HepG2 (cell line): ENCODE data around the gene KISS1. TPM values are rescaled to one million over a fixed set of nuclear protein-coding genes. Genes with fewer than 3 reads are reported as not detected.

Source experiments
- CHD4 ChIP-seq: fragments of 200-600 bp; sonication (generic); IDR thresholded peaks from 2 replicates; pipeline ENCODE4 v1.7.0; 2017; ENCODE audit warnings: mild to moderate bottlenecking, low read length, borderline replicate concordance
- ELK4 ChIP-seq: sonication (generic); formaldehyde crosslinking; IDR thresholded peaks from 2 replicates; pipeline ENCODE4 v1.9.0; 2021; ENCODE audit warnings: missing genetic modification reagents, borderline replicate concordance
- FOXC1 ChIP-seq: sonication (generic); formaldehyde crosslinking; IDR thresholded peaks from 2 replicates; pipeline ENCODE4 v1.8.0; 2022; ENCODE audit warnings: mild to moderate bottlenecking, missing genetic modification reagents, borderline replicate concordance
- HHEX ChIP-seq: IDR thresholded peaks from 2 replicates; pipeline ENCODE4 v1.6.1; 2016; ENCODE audit warnings: control low read depth
- MAFF ChIP-seq: IDR thresholded peaks from 2 replicates; pipeline ENCODE4 v1.6.1; 2011; ENCODE audit warnings: low read depth, low read length, improper control_type of control experiment
- PHF20 ChIP-seq: sonication (generic); formaldehyde crosslinking; IDR thresholded peaks from 2 replicates; pipeline ENCODE4 v1.5.0; 2020; ENCODE audit warnings: mild to moderate bottlenecking, missing genetic modification reagents
- POLR2G ChIP-seq: fragments of 200-400 bp; formaldehyde crosslinking; IDR thresholded peaks from 2 replicates; pipeline ENCODE4 v1.6.1; 2018; ENCODE audit warnings: mild to moderate bottlenecking, low read depth, low read length, moderate library complexity
- RARA ChIP-seq: IDR thresholded peaks from 2 replicates; pipeline ENCODE4 v1.6.1; 2016; ENCODE audit warnings: missing genetic modification reagents, missing compliant biosample characterization
- REL ChIP-seq: sonication (generic); formaldehyde crosslinking; conservative IDR thresholded peaks from 2 replicates; pipeline ENCODE4 v1.8.0; 2022; ENCODE audit warnings: mild to moderate bottlenecking, missing genetic modification reagents, moderate library complexity
- SMARCE1 ChIP-seq: fragments of 450-650 bp; IDR thresholded peaks from 2 replicates; pipeline ENCODE4 v1.6.1; 2017; ENCODE audit warnings: borderline replicate concordance
- SOX5 ChIP-seq: IDR thresholded peaks from 2 replicates; pipeline ENCODE4 v1.6.1; 2016; ENCODE audit warnings: borderline replicate concordance
- SP2 ChIP-seq: sonication (generic); formaldehyde crosslinking; IDR thresholded peaks from 2 replicates; pipeline ENCODE4 v1.5.1; 2020; ENCODE audit warnings: mild to moderate bottlenecking, missing genetic modification reagents
- SRY ChIP-seq: sonication (generic); formaldehyde crosslinking; IDR thresholded peaks from 2 replicates; pipeline ENCODE4 v1.8.0; 2022; ENCODE audit warnings: mild to moderate bottlenecking, missing genetic modification reagents
- TCF7L2 ChIP-seq: IDR thresholded peaks from 2 replicates; pipeline ENCODE4 v1.6.1; 2011; ENCODE audit warnings: mild to moderate bottlenecking, low read depth, low read length, moderate library complexity
- ZC3H13 ChIP-seq: sonication (generic); formaldehyde crosslinking; IDR thresholded peaks from 2 replicates; pipeline ENCODE4 v1.8.1; 2023; ENCODE audit warnings: mild to moderate bottlenecking, missing genetic modification reagents, moderate library complexity
- ZNF205 ChIP-seq: IDR thresholded peaks from 2 replicates; pipeline ENCODE4 v1.6.1; 2018; ENCODE audit warnings: missing biosample characterization, missing genetic modification reagents
- ZNF558 ChIP-seq: sonication (generic); formaldehyde crosslinking; IDR thresholded peaks from 2 replicates; pipeline ENCODE4 v1.9.0; 2022; ENCODE audit warnings: mild to moderate bottlenecking, missing genetic modification reagents, borderline replicate concordance
- ZNF691 ChIP-seq: sonication (generic); formaldehyde crosslinking; IDR thresholded peaks from 2 replicates; pipeline ENCODE4 v1.4.0; 2020; ENCODE audit warnings: missing genetic modification reagents, low read depth, mild to moderate bottlenecking, borderline replicate concordance
- polyA plus RNA-seq, 8 experiments: library from polyadenylated mRNA; depleted of rRNA in 3 of 8; stranded (reverse) in 7 of 8; unstranded in 1 of 8; fragments of >200 nt; fragmentation: Illumina TruSeq in 4 of 8; extraction: Trizol in 4 of 8; gene quantifications; 2 replicates each; pipeline versions ENCODE4 v1.2.1 to v1.2.3, GENCODE V29; 2011 to 2016; ENCODE audit warnings: low read depth in 4 of 8, missing spikeins in 1 of 8, mixed read lengths in 1 of 8; ENCODE audit not compliant: insufficient read depth in 1 of 8
- total RNA-seq, 5 experiments: library from RNA; depleted of rRNA; stranded (reverse); fragments of >200 nt; fragmentation: Illumina TruSeq; extraction: Trizol; gene quantifications; 2 replicates each; pipeline ENCODE4 v1.2.3, GENCODE V29; 2016; ENCODE audit warnings: low read depth in 1 of 5
- TF ChIP-seq, protein P1 (sequence below): sonication (generic); formaldehyde crosslinking; IDR thresholded peaks from 2 replicates; pipeline ENCODE4 v1.4.0; 2020; ENCODE audit warnings: mild to moderate bottlenecking, missing genetic modification reagents
- TF ChIP-seq, protein P2 (sequence below): sonication (generic); formaldehyde crosslinking; IDR thresholded peaks from 2 replicates; pipeline ENCODE4 v1.9.0; 2022; ENCODE audit warnings: missing genetic modification reagents, mild to moderate bottlenecking, borderline replicate concordance
- TF ChIP-seq, protein P3 (sequence below): sonication (generic); formaldehyde crosslinking; IDR thresholded peaks from 2 replicates; pipeline ENCODE4 v1.5.0; 2020; ENCODE audit warnings: missing genetic modification reagents

The KISS1 gene
- total and polyA plus RNA-seq, 2 of the 13 experiments (the other 11 are each of a cell fraction or from before 2014, with no cell fraction given), result 0.24 to 0.80 TPM

- TF ChIP-seq, protein P1, sequence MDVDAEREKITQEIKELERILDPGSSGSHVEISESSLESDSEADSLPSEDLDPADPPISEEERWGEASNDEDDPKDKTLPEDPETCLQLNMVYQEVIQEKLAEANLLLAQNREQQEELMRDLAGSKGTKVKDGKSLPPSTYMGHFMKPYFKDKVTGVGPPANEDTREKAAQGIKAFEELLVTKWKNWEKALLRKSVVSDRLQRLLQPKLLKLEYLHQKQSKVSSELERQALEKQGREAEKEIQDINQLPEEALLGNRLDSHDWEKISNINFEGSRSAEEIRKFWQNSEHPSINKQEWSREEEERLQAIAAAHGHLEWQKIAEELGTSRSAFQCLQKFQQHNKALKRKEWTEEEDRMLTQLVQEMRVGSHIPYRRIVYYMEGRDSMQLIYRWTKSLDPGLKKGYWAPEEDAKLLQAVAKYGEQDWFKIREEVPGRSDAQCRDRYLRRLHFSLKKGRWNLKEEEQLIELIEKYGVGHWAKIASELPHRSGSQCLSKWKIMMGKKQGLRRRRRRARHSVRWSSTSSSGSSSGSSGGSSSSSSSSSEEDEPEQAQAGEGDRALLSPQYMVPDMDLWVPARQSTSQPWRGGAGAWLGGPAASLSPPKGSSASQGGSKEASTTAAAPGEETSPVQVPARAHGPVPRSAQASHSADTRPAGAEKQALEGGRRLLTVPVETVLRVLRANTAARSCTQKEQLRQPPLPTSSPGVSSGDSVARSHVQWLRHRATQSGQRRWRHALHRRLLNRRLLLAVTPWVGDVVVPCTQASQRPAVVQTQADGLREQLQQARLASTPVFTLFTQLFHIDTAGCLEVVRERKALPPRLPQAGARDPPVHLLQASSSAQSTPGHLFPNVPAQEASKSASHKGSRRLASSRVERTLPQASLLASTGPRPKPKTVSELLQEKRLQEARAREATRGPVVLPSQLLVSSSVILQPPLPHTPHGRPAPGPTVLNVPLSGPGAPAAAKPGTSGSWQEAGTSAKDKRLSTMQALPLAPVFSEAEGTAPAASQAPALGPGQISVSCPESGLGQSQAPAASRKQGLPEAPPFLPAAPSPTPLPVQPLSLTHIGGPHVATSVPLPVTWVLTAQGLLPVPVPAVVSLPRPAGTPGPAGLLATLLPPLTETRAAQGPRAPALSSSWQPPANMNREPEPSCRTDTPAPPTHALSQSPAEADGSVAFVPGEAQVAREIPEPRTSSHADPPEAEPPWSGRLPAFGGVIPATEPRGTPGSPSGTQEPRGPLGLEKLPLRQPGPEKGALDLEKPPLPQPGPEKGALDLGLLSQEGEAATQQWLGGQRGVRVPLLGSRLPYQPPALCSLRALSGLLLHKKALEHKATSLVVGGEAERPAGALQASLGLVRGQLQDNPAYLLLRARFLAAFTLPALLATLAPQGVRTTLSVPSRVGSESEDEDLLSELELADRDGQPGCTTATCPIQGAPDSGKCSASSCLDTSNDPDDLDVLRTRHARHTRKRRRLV, result no peak
- TF ChIP-seq, protein P2, sequence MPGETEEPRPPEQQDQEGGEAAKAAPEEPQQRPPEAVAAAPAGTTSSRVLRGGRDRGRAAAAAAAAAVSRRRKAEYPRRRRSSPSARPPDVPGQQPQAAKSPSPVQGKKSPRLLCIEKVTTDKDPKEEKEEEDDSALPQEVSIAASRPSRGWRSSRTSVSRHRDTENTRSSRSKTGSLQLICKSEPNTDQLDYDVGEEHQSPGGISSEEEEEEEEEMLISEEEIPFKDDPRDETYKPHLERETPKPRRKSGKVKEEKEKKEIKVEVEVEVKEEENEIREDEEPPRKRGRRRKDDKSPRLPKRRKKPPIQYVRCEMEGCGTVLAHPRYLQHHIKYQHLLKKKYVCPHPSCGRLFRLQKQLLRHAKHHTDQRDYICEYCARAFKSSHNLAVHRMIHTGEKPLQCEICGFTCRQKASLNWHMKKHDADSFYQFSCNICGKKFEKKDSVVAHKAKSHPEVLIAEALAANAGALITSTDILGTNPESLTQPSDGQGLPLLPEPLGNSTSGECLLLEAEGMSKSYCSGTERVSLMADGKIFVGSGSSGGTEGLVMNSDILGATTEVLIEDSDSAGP (CRISPR knock-in tag), result no peak
- TF ChIP-seq PHF20 (CRISPR knock-in tag) (peak; percentile 37; the same call in 1 of the 2 replicates), FOXC1 (CRISPR knock-in tag) (no peak), SRY (CRISPR knock-in tag) (no peak), ZC3H13 (CRISPR knock-in tag) (no peak), ZNF558 (CRISPR knock-in tag) (no peak), HHEX (no peak), RARA (CRISPR knock-in tag) (peak; percentile 82), MAFF (no peak), ELK4 (CRISPR knock-in tag) (no peak), ZNF205 (CRISPR knock-in tag) (no peak), CHD4 (no peak), SMARCE1 (no peak), TCF7L2 (no peak), POLR2G (no peak), SP2 (CRISPR knock-in tag) (no peak), ZNF691 (no peak), SOX5 (CRISPR knock-in tag) (peak; percentile 13; the same call in 1 of the 2 replicates), REL (CRISPR knock-in tag) (no peak)
- TF ChIP-seq, protein P3, sequence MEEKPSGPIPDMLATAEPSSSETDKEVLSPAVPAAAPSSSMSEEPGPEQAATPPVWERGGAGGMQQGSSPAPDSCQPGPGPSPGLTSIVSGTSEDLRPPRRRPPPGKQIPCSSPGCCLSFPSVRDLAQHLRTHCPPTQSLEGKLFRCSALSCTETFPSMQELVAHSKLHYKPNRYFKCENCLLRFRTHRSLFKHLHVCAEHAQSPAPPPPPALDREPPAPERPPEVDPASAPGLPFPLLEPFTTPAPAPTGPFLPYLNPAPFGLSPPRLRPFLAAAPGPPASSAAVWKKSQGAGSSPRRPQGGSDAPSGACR (CRISPR knock-in tag), result no peak
Measured at GRCh38 chr1:204225841-204226735, 29.8 kb upstream of the KISS1 start (continued).
